GM18502 (cell line): Measurements from ENCODE around the gene GATA3.
"Not testable (repeated sequence)": the region's sequence is repeated elsewhere in the genome, so short reads cannot be mapped to it uniquely, and the experiment has no call there.

ENCODE experiments used
- ATAC-seq: cut with Tn5 transposase; IDR thresholded peaks from one replicate; pipeline ENCODE4 v1.9.1; 2021; ENCODE audit warnings: mild to moderate bottlenecking; ENCODE audit not compliant: unreplicated experiment, poor library complexity

The GATA3 gene

DNA sequence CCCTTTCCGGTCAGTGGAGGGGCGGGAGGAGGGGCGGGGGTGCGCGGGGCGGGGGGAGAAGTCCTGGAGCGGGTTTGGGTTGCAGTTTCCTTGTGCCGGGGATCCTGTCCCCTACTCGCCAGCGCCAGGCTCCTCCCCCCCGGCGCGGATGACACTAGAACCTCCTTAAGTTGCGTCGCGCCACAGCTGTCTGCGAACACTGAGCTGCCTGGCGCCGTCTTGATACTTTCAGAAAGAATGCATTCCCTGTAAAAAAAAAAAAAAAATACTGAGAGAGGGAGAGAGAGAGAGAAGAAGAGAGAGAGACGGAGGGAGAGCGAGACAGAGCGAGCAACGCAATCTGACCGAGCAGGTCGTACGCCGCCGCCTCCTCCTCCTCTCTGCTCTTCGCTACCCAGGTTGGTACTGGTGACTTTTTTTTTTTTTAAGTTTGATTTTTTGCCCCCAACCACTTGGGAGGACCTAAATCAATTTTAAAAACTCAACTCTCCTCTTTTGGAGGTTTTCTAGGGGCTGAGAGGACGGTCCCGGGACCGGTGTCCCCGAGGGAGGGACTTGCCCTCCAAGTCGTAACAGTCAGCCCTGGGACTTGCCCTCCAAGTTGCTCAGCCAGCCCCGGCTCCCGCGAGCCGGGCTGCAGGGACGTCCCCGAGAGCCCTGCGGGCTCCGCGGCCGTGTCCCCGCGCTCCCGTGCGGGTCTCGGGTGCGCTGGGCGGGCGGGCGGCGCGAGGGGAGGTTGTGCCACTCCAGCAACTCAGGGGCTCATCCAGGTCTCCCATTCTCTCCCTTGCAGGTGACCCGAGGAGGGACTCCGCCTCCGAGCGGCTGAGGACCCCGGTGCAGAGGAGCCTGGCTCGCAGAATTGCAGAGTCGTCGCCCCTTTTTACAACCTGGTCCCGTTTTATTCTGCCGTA is at the start of gene GATA3:
GATA3 (plus strand) TSS at position 195 of the 914 bp plus-strand sequence. CDS start 968 bp downstream, outside the sequence.
- peak; percentile 39 for ATAC-seq

DNA sequence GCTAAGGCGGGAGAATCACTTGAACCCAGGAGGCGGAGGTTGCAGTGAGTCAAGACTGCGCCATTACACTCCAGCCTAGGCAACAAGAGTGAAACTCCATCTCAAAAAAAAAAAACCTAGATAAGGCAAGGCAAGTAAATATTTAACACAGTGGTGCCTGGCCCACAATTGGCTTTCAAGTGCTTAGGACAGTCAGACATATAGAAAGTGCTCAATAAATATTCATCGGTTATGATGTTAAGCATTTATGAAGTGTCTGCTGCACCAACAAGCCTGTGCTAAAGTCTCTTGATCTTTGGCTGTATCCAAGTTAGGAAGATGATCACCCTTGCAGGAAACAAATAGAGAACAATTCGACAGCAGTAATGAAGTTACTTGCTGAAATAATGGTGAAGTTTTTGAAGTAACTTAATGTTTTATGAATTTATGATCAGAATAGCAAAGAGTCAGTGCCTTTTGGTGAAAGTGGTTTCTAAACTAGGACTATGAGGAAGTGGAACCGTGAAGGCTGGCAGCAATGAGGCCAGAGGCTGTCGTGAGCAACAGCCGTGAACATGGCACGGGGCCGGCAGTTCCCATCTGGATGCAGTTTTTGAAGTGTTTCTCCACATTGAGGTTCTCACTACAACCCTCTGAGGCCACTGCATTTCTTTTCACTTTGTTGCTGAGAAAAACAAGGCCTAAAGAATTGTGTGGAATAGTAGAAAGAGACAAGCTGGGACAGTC is 48.1 kb upstream of the GATA3 start:
- ATAC-seq, result peak; percentile 88

DNA sequence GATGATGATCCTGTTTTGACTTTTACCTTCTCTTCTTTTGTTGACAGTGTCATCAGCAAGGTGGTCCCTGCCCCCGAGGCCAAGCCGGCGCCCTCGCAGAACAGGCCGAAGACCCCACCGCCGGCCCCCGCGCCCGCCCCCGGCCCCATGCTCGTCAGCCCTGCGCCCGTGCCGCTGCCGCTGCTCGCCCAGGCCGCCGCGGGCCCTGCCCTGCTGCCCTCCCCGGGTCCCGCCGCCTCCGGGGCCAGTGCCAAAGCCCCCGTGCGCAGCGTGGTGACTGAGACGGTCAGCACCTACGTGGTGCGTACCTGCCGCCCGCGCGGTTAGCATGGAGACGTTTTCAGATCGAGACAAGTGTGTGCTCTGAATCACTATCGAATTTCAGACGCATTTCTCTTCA is 45.5 kb upstream of the GATA3 start:
- ATAC-seq, result no peak

- no peak for ATAC-seq
Measured at GRCh38 chr10:8013006-8013405, 41.5 kb upstream of the GATA3 start.

DNA sequence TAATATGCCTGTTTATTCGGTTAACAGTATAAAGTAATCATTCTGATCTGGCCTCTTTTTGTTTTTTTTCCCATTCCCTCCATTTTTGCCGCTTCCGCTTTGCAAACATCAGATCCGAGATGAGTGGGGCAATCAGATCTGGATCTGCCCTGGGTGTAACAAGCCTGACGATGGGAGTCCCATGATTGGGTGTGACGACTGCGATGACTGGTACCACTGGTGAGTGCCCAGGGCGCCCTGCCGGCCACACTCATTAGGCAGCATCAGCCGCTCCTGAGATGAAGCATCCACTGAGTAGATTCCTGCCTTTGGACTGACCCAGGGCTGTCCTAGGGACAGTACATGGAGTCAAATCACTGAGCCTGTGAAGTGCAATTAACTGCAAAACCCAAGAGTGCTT is 40.9 kb upstream of the GATA3 start:
- ATAC-seq, result no peak

- no peak for ATAC-seq
Measured at GRCh38 chr10:8014649-8015048, 39.8 kb upstream of the GATA3 start.

DNA sequence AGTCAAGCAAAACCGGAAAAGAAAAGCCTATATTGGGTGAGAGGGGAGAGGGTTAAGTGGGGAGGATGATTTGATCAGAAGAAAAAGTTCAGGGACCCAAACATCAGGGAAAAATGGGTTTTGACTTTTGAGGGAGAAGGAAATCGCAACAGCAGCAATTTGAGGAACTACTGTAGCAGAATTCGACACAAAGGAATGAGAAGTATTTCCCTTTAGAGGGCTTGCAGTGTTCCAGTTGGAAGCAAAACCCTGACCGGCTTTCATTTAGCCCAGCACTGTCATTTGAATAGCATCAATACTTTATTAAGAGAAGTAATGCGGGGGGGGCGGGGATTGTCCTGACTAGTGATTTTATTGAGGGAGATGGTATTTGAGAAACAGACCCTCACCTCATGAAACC is 37.2 kb upstream of the GATA3 start:
- no peak for ATAC-seq

DNA sequence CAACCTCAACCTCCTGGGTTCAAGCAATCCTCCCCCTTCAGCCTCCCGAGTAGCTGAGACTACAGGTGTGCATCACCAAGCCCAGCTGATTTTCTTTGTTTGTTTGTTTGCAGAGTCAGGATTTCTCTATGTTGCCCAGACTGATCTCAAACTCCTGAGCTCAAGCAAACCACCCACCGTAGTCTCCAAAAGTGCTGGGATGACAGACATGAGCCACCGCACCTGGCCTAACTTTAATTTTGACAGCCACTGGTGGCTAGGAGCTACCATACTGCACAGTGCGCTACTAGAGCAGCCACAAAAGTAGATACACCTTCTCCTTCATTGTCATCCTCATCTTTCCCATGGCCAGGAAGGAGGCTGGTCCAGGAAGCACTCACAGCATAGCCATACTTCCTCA is 31.2 kb upstream of the GATA3 start:
- no peak for ATAC-seq

DNA sequence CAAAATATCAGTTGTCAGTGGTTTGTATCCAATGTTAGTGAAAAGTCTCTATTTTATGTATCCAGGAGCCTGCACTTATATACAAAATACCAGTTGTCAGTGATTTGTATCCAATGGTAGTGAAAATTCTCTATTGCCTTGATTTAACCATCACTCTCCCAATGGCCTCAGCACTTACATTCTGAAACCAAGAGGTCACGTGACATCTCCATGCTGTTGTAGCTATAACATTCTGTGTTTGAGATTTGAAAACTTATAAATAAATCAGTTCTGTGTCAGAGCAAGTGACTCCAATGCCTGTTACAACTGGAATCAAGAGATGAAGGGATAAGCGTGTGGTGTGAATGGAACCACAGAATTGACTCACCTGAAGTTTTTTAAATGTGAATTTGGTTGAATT is 30.6 kb upstream of the GATA3 start:
- ATAC-seq, result no peak

GRCh38 chr10:8026349-8027259 is 27.9 kb upstream of the GATA3 start:
- ATAC-seq, result no peak

GRCh38 chr10:8031211-8031610 is 23.3 kb upstream of the GATA3 start:
- not testable (repeated sequence) for ATAC-seq

- no peak for ATAC-seq
Measured at GRCh38 chr10:8032558-8032957, 21.9 kb upstream of the GATA3 start.

GRCh38 chr10:8033812-8034465 is 20.5 kb upstream of the GATA3 start:
- no peak for ATAC-seq

GRCh38 chr10:8034466-8035005 is 20.0 kb upstream of the GATA3 start:
- ATAC-seq, result no peak

GRCh38 chr10:8035006-8035640 is 19.4 kb upstream of the GATA3 start:
- ATAC-seq, result no peak

DNA sequence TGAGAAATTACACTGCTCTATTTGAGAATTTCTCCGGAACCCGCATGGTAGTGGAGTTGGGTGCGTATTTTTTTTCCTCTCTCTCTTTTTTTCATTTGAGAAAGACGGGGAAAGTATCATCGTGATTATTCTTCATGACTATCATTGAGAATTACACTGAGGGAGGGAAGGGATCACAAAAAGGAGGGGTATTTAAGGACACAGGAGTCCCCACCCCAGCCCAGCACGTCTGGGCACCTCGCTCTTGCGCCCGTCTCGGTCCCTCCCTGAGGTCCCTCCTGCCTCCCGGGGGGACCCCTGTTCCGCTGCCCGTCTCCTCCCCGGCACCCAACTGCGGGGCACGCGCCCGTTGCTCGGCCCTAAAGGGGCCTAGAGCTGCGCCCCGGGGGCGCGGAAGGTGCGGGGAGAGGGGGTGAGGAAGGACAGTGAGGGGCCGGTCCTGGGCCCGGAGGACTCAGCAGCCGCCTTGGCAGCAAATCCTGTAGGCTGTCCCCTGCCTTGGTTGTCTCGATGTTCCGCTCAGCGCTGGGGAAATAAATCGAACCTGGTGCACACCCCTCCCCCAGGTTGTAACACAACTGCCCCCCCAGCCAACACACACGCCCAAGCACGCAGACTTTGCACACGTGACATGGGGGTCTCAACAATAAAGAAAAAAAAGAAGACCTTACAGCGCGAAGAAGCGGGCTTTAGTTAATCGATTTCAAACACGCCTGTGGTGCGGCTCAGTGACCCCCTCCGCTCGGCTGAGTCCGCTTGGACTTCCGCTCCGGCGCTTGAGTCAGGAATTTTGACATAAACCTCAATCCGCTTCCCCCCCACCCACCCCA is 18.6 kb upstream of the GATA3 start:
- ATAC-seq, result no peak

DNA sequence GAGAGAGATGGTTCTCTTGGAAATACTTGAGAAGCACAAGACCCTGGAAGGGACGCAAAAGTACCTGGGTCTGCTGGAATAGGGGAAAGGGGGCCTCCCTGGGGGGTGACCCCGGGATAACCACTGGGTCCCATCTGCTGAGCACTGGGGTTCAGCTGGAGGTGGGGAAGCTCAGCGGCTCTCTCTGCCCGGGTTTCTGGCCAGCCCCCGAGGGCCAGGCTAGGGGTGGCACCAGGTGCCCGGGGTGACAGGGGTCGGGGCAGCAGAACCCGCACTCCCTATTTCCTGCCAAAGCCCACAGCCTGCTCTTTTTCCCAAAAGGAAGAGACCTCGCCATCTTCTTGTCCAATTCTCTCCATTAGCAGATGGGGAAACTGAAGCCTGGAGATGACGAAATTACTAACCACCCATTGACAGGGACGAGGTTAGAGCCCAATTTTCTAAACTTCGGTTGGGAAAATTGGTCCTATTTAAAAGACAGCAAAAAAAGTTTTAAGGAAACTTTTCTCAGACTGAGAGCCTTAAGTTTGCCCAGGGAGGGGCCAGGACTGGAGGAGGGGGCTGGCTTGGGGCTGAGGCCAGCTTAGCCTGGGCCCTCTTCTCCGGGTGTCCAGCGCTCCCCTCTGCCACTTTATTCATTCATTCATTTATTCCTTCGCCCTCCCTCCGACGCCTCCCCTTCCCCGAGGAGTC is 17.8 kb upstream of the GATA3 start:
- no peak for ATAC-seq
